MCF 10A (cell line): Measurements from ENCODE around the gene LILRB3. TPM values are rescaled to one million over a fixed set of nuclear protein-coding genes. Genes with fewer than 3 reads are reported as not detected.
"Not testable (repeated sequence)": the region's sequence is repeated elsewhere in the genome, so short reads cannot be mapped to it uniquely, and the experiment has no call there.

Source experiments
- BruUV-seq: library from RNA; stranded (reverse); fragments of 400-500 nt; replicated peaks from 2 replicates; lab custom pipeline; 2021; lab: Mats Ljungman, UMichigan
- CTCF ChIA-PET: fragments of 300-600 bp; sonication (Branson Sonifier 250); formaldehyde crosslinking; extraction: SDS; loops from one replicate; lab custom pipeline; 2021; ENCODE audit warnings: antibody characterized with exemption, inconsistent platforms; lab: Yijun Ruan, JAX
- POLR2A ChIA-PET: fragments of 300-600, 350-650 bp; sonication (Branson Sonifier 250); formaldehyde crosslinking; extraction: SDS; loops from one replicate; lab custom pipeline; 2020; ENCODE audit warnings: antibody characterized with exemption, inconsistent platforms; lab: Yijun Ruan, JAX
- DNase-seq: peaks from one replicate; pipeline ENCODE4 v3.0.0-alpha.2; 2018; ENCODE audit not compliant: unreplicated experiment
- H3K27ac Mint-ChIP-seq: one replicate; pipeline ENCODE4 v1.8.0; 2022; ENCODE audit warnings: mild to moderate bottlenecking, low read depth, mixed read lengths; ENCODE audit not compliant: unreplicated experiment
- H3K27me3 Mint-ChIP-seq: one replicate; pipeline ENCODE4 v1.8.0; 2022; ENCODE audit warnings: mixed read lengths; ENCODE audit not compliant: insufficient read depth, unreplicated experiment
- H3K36me3 Mint-ChIP-seq: one replicate; pipeline ENCODE4 v1.8.0; 2022; ENCODE audit warnings: mild to moderate bottlenecking, moderate library complexity, mixed read lengths; ENCODE audit not compliant: insufficient read depth, unreplicated experiment
- H3K4me1 Mint-ChIP-seq: one replicate; pipeline ENCODE4 v1.8.0; 2022; ENCODE audit warnings: mixed read lengths; ENCODE audit not compliant: insufficient read depth, unreplicated experiment
- H3K4me3 Mint-ChIP-seq: one replicate; pipeline ENCODE4 v1.8.0; 2022; ENCODE audit warnings: mild to moderate bottlenecking, moderate library complexity, mixed read lengths; ENCODE audit not compliant: unreplicated experiment
- H3K9me3 Mint-ChIP-seq: one replicate; pipeline ENCODE4 v1.8.0; 2022; ENCODE audit warnings: mixed read lengths; ENCODE audit not compliant: unreplicated experiment
- intact Hi-C: fragments of 100-400 bp; cut with micrococcal nuclease; formaldehyde crosslinking; loops from 2 replicates; pipeline ENCODE4 v1.14.1; 2022
- total RNA-seq: library from RNA; stranded (reverse); gene quantifications from 2 replicates; pipeline ENCODE4 v1.2.3, GENCODE V29; 2022
- TF ChIP-seq, protein P1 (sequence below): fragments of 200-600 bp; IDR thresholded peaks from one replicate; pipeline ENCODE4 v1.8.0; 2022; ENCODE audit warnings: antibody characterized with exemption, mild to moderate bottlenecking; ENCODE audit not compliant: unreplicated experiment

LILRB3 gene
- total RNA-seq, 1 experiment from 2014 or later: not detected

DNA sequence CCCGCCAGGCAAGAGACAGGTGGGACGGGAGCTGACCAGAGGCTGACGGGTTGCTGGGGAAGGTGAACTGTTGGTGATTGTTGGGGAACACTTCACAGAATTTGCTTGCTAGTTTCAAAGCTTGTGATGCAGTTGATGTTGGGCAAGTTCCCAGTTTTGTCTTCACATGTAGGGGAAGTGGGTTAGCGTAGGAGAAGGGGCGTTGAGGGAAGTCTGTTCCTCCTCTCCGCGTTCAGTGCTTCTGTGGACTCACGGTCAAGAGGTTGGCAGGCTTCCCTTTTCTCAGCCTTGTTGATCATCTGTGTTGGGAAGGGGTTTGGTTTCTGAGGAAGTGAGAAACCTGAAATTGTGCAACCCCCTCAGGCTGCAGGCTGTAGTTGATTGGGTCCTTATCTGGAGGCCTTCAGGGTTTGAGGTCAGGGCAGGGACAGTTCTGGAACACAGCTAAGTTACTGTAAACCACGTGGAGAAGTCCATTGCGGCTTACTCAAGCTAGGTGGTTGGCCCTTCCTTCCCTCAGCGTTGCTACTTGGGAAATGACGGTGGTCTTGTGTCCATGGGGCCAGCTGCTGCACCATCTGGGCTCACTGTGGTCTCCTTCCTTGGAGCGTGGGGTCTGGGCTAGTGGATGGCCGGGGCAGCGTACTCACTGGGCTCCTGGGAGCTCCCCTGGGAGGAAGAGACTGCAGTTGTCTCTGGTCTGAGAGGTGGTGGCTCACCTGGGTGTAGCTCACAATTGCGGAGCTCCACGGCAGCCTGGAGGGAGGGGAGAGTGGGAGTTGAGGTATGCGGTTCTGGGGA is 14.6 kb downstream of the LILRB3 start:
- ChIA-PET CTCF (interaction anchor here (0.6 to 1.0 kb wide), 3 partner anchors 16 to 51 kb away, joined by 3 to 4 read pairs (median 4); no protein-coding TSS in a partner anchor), POLR2A (interaction anchor here (0.6 to 13.2 kb wide), 5 partner anchors 8 to 1516 kb away, joined by 3 to 324 read pairs (median 6); partner anchors contain the start of genes MBOAT7, PRPF31, RPS9 and TFPT)
- intact Hi-C loops: no loop called here
- Mint-ChIP-seq H3K27ac (peak overlapping the region; percentile 87), H3K4me1 (peaks cover 44% of the 10 kb centered on the region), H3K27me3 (no peaks in the 10 kb centered on the region), H3K36me3 (peaks cover 84% of the 10 kb centered on the region), H3K4me3 (no peak overlapping the region), H3K9me3 (no peaks in the 10 kb centered on the region)
- TF ChIP-seq, protein P1, sequence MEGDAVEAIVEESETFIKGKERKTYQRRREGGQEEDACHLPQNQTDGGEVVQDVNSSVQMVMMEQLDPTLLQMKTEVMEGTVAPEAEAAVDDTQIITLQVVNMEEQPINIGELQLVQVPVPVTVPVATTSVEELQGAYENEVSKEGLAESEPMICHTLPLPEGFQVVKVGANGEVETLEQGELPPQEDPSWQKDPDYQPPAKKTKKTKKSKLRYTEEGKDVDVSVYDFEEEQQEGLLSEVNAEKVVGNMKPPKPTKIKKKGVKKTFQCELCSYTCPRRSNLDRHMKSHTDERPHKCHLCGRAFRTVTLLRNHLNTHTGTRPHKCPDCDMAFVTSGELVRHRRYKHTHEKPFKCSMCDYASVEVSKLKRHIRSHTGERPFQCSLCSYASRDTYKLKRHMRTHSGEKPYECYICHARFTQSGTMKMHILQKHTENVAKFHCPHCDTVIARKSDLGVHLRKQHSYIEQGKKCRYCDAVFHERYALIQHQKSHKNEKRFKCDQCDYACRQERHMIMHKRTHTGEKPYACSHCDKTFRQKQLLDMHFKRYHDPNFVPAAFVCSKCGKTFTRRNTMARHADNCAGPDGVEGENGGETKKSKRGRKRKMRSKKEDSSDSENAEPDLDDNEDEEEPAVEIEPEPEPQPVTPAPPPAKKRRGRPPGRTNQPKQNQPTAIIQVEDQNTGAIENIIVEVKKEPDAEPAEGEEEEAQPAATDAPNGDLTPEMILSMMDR: no peak
- BruUV-seq: no TSS peak
- DNase-seq: peak; percentile 99

DNA sequence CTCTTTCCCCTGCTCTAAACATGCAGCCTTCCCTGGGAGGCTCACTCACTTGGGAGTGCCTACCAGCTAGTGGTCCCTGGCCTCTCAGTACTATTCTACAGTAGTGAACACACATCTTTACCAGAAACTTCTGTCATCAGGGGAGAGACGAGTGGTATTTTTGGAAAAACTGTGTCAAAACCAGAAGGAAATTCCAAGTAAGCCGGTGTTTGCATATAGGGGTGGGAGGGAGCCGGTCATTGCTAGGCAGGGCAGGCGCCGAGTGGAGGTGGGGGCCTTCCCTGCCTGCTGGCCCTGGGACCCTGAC is 15.2 kb downstream of the LILRB3 start:
- Mint-ChIP-seq H3K36me3 (peaks cover 90% of the 10 kb centered on the region), H3K4me1 (peaks cover 44% of the 10 kb centered on the region), H3K4me3 (no peak overlapping the region), H3K27me3 (no peaks in the 10 kb centered on the region), H3K9me3 (no peaks in the 10 kb centered on the region), H3K27ac (peak overlapping the region; percentile 87)
- no TSS peak for BruUV-seq
- intact Hi-C loops: no loop called here
- DNase-seq: no peak
- ChIA-PET POLR2A (interaction anchor here (0.7 to 13.2 kb wide), 3 partner anchors 11 to 92 kb away, joined by 3 to 324 read pairs (median 6); partner anchors contain the start of genes MBOAT7, PRPF31, TFPT and TSEN34), CTCF (interaction anchor here (0.6 to 1.4 kb wide), 2 partner anchors 15 to 25 kb away, joined by 3 to 7 read pairs; no protein-coding TSS in a partner anchor)
- TF ChIP-seq, protein P1: no peak

DNA sequence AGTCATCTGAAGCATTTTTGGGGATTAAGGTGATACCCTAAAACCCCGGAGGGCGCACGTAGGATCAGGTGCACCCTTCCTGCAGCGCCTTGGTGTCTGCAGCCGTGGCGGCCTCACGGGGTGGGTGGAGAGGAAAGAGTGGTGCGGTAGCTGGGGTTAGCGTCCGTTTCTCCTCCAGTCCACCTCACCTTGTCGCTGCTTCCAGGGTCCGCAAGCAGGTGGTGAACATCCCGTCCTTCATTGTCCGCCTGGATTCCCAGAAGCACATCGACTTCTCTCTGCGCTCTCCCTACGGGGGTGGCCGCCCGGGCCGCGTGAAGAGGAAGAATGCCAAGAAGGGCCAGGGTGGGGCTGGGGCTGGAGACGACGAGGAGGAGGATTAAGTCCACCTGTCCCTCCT is 15.6 kb downstream of the LILRB3 start:
- Mint-ChIP-seq H3K36me3 (peaks cover 93% of the 10 kb centered on the region), H3K4me1 (peaks cover 44% of the 10 kb centered on the region), H3K27ac (peak overlapping the region; percentile 87)
- ChIA-PET POLR2A (interaction anchor here (13.2 kb wide), 1 partner anchor 16 kb away, joined by 324 read pairs; the partner anchor contains the start of genes MBOAT7 and TSEN34), CTCF (interaction anchor here (1.4 kb wide), 1 partner anchor 25 kb away, joined by 7 read pairs; no protein-coding TSS in a partner anchor)
- H3K27me3 Mint-ChIP-seq, H3K9me3 Mint-ChIP-seq, BruUV-seq, DNase-seq, intact Hi-C loops, H3K4me3 Mint-ChIP-seq: not testable (repeated sequence)

DNA sequence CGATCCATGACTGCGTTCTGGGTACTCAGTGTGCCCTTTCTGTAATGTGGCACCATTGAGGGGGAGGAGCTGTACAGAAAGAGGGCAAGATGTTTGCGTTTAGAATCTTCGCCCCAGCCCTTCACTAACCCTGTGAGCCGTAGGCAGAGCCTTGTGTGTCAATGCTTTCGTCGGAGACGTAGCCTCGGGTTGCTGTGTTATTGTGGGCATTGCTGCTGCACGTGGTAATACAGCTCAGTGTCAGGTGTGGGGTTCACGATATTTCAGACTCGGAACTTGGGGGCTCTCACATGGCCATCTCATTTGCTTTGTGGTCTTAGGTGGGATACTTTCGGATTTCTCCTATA is 16.0 kb downstream of the LILRB3 start:
- POLR2A ChIA-PET: interaction anchor here (1.0 to 13.2 kb wide), 3 partner anchors 16 to 70 kb away, joined by 5 to 324 read pairs (median 14); partner anchors contain the start of genes LENG1, MBOAT7 and TSEN34
- peak; percentile 26 for DNase-seq
- Mint-ChIP-seq H3K4me1 (peaks cover 44% of the 10 kb centered on the region), H3K4me3 (no peak overlapping the region), H3K9me3 (no peaks in the 10 kb centered on the region), H3K36me3 (peaks cover 93% of the 10 kb centered on the region), H3K27ac (no peak overlapping the region), H3K27me3 (no peaks in the 10 kb centered on the region)
- TF ChIP-seq, protein P1: no peak
- intact Hi-C loops: no loop called here
- no TSS peak for BruUV-seq
- CTCF ChIA-PET: interaction anchor here (1.4 kb wide), 1 partner anchor 25 kb away, joined by 7 read pairs; no protein-coding TSS in a partner anchor
